Left ventricle myocardium superior (tissue), 1 donor: ENCODE results near the gene DBI. TPM values are rescaled to one million over a fixed set of nuclear protein-coding genes. Genes with fewer than 3 reads are reported as not detected.

Experiments used
- ATAC-seq: fragments of 200-7000 bp; cut with Tn5 transposase; one replicate; pipeline ENCODE4 v1.9.1; 2020; ENCODE audit warnings: mild to moderate bottlenecking, moderate library complexity
- DNase-seq: peaks from one replicate; pipeline ENCODE4 v3.0.0-alpha.2; 2020
- intact Hi-C: fragments of 100-400 bp; cut with micrococcal nuclease; formaldehyde crosslinking; loops from one replicate; pipeline ENCODE4 v1.11.0; 2022
- long read RNA-seq: library from polyadenylated mRNA; unstranded; transcript quantifications from one replicate; pipeline ENCODE4 v2.0.0, GENCODE V29; 2021
- total RNA-seq: library from RNA; stranded (reverse); fragmentation: NEBNext Ultra II Directional; extraction: Animal tissue kit (Norgen Biotek cat#: 25700); gene quantifications from one replicate; pipeline ENCODE4 v1.2.1, GENCODE V29; 2021
- donor health status: DM: no; HTN: yes; CAD: no; lungs with severe emphysema.

Gene DBI
- 315 TPM for total RNA-seq
- long read RNA-seq, transcript DBI-202 (4 exons, 637 nt): major isoform, 261 of 267 reads
- long read RNA-seq, partial matches to known transcripts: 1 of 267 reads
- long read RNA-seq, other reads (novel, unspliced or antisense): 2 of 267 reads

- DNase-seq: peak; percentile 97
- intact Hi-C loops: no loop called here
- ATAC-seq: peak; percentile 96
These were observed at the start of gene DBI, which contains the start of gene C2orf76 for GRCh38 chr2:119366649-119367471. DBI (plus strand) TSS chr2:119366977; CDS start chr2:119367052, 75 bp downstream. C2orf76 (minus strand) TSS chr2:119366834; CDS start chr2:119339959, 26,875 bp downstream.

GRCh38 chr2:119317554-119317953 is 49.2 kb upstream of the DBI start:
- ATAC-seq: no peak
- intact Hi-C loops: no loop called here
- DNase-seq: no peak

GRCh38 chr2:119319593-119319992 is 47.2 kb upstream of the DBI start:
- no peak for DNase-seq
- peak; percentile 87 for ATAC-seq
- intact Hi-C loops: no loop called here

GRCh38 chr2:119323459-119323858 is 43.3 kb upstream of the DBI start:
- DNase-seq: no peak
- intact Hi-C loops: no loop called here
- ATAC-seq: no peak

- ATAC-seq (no peak), DNase-seq (no peak)
- intact Hi-C loops: no loop called here
These were observed 42.0 kb upstream of the DBI start for GRCh38 chr2:119324685-119325270.

GRCh38 chr2:119326938-119327337 is 39.8 kb upstream of the DBI start:
- intact Hi-C loops: no loop called here
- DNase-seq: no peak

GRCh38 chr2:119327431-119327830 is 39.3 kb upstream of the DBI start:
- no peak for ATAC-seq
- intact Hi-C loops: no loop called here
- no peak for DNase-seq

More at GRCh38 chr2:119326938-119327337, 39.8 kb upstream of the DBI start:
- ATAC-seq: peak; percentile 29

GRCh38 chr2:119332953-119333352 is 33.8 kb upstream of the DBI start:
- intact Hi-C loops: no loop called here
- no peak for DNase-seq
- no peak for ATAC-seq

- ATAC-seq (no peak), DNase-seq (no peak)
- intact Hi-C loops: no loop called here
These were observed 33.4 kb upstream of the DBI start for GRCh38 chr2:119333360-119333759.

GRCh38 chr2:119333833-119334232 is 32.9 kb upstream of the DBI start:
- intact Hi-C loops: no loop called here
- DNase-seq (no peak), ATAC-seq (no peak)

GRCh38 chr2:119337749-119338148 is 29.0 kb upstream of the DBI start:
- intact Hi-C loops: no loop called here
- ATAC-seq: no peak
- no peak for DNase-seq

- ATAC-seq: no peak
- intact Hi-C loops: no loop called here
- DNase-seq: no peak
These were observed 28.5 kb upstream of the DBI start for GRCh38 chr2:119338272-119338671.

GRCh38 chr2:119338826-119339561 is 27.8 kb upstream of the DBI start:
- ATAC-seq: peak; percentile 56

GRCh38 chr2:119339562-119339923 is 27.2 kb upstream of the DBI start:
- intact Hi-C loops: no loop called here
- ATAC-seq: no peak
- no peak for DNase-seq

More at GRCh38 chr2:119338826-119339561, 27.8 kb upstream of the DBI start:
- intact Hi-C loops: no loop called here
- DNase-seq: no peak

- intact Hi-C loops: no loop called here
- no peak for DNase-seq
- ATAC-seq: no peak
These were observed 25.1 kb upstream of the DBI start for GRCh38 chr2:119341684-119342083.

- DNase-seq (no peak), ATAC-seq (peak; percentile 31)
- intact Hi-C loops: no loop called here
These were observed 17.5 kb upstream of the DBI start for GRCh38 chr2:119349289-119349688.

GRCh38 chr2:119350311-119350998 is 16.3 kb upstream of the DBI start:
- intact Hi-C loops: no loop called here
- DNase-seq (no peak), ATAC-seq (no peak)

- intact Hi-C loops: no loop called here
These were observed 14.4 kb upstream of the DBI start for GRCh38 chr2:119352357-119352756.

GRCh38 chr2:119354860-119355259 is 11.9 kb upstream of the DBI start:
- no peak for DNase-seq
- intact Hi-C loops: no loop called here
- ATAC-seq: no peak

More at GRCh38 chr2:119352357-119352756, 14.4 kb upstream of the DBI start:
- DNase-seq: no peak
- ATAC-seq: peak; percentile 91
